ENCODE results near the gene NELL1.

GRCh38 chr11:21369947-21370346 lies 700.6 kb downstream of the NELL1 start:
- TF ChIP-seq CTCF (IDR thresholded peaks at IDR 0.05 in 8 of 11, conservative IDR thresholded peaks at IDR 0.05 in 3 of 11): no peak
- TF ChIP-seq POLR2A (IDR thresholded peaks at IDR 0.05): no peak
- TF ChIP-seq POLR2AphosphoS5 (IDR thresholded peaks at IDR 0.05): no peak

Data from spleen (tissue), 7 donors.